NCI-H526 treated with DMSO at 0.1 percent for 48 hours (cell line): ENCODE measurements around the gene MKNK1.
"Not testable (repeated sequence)": the region's sequence is repeated elsewhere in the genome, so short reads cannot be mapped to it uniquely, and the experiment has no call there.

Experiments used
- DNase-seq: peaks from one replicate; lab custom pipeline; 2025; lab: John Stamatoyannopoulos, UW

The MKNK1 gene

GRCh38 chr1:46603858-46604549 lies at the start of gene MKNK1:
MKNK1 (minus strand) TSS chr1:46604268; CDS start chr1:46583327, 20,941 bp downstream.
- DNase-seq: peak; percentile 90

DNA sequence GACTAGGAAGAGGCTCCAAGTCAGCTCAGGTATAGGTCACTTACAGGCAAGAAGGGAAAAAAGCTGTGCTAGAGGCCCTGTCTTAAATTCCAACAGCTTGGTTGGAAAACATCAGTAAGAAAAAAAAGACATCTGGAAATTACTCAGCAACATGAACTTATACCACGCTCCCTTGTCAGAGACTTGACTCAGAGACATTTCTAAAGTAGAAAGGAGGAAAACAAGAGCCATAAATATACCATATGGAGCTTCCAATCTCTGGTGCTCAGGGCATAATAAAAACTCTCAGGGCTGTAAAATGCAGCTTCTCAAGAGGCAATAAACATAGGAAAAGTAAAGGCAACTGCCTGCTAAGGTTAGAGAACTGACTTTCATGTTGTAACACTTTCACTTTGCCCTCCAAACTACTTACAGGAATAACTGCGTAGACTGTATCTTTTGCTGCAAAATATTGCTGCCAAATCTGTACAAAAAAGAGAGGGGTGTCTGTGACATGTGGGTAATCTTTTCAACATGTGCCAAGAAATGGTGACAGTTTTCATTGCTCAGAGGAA lies 49.4 kb upstream of the MKNK1 start:
- no peak for DNase-seq

DNA sequence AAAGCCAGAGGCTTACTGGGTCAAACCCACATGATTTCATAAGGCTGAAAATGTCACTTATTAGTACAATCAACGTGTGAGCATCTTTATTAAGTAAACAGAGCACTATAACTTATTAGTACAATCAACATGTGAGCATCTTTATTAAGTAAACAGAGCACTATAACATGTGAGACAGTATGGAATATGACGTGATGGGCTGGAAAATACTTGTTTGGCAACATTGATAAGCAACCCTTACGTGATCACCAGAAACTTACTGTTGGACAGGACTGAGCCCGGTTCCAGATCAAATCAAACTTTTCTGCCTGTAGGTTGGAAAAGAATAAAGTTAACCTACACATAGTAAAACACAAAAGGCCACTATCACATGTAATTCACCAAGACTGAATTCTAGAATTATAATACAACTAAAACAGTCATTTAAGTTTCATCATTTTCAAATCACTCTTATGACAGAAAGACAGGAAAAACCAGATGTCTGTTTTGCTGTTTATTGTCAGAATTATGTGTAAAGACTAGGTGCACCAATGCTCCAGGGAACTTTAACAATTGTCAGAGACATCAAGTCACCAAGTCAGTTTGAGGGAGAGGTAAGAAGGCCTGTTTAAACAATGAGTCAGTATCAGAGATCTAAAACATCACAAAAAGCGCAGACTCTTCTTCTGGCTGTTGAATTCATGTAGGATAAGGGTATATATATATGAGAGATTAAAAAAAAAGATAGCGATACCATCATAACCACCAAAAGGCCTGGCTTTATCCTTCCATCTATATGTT lies 48.4 kb upstream of the MKNK1 start:
- no peak for DNase-seq

GRCh38 chr1:46651152-46651551 lies 47.1 kb upstream of the MKNK1 start:
- DNase-seq: not testable (repeated sequence)

- no peak for DNase-seq
These were observed 46.4 kb upstream of the MKNK1 start for GRCh38 chr1:46650491-46650890.

- no peak for DNase-seq
These were observed 45.7 kb upstream of the MKNK1 start for GRCh38 chr1:46649764-46650163.

DNA sequence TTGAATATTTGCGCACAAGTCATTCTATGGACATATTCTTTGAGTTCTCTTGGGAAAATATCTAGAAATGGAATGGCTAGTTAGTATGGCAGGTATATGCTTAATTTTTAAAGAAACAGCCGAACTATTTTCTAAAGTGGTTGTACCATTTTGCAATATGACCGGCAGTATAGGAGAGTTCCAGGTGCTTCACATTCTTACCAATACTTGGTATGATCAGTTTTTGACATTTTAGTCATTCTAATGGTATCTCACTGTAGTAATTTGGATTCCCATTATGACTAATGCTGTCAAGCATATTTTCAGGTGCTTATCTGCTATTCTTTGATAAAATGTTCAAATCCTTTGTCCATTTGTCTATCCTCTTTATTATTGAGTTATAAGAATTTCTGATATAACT lies 43.5 kb upstream of the MKNK1 start:
- DNase-seq: no peak

GRCh38 chr1:46646844-46647243 lies 42.8 kb upstream of the MKNK1 start:
- DNase-seq: no peak

DNA sequence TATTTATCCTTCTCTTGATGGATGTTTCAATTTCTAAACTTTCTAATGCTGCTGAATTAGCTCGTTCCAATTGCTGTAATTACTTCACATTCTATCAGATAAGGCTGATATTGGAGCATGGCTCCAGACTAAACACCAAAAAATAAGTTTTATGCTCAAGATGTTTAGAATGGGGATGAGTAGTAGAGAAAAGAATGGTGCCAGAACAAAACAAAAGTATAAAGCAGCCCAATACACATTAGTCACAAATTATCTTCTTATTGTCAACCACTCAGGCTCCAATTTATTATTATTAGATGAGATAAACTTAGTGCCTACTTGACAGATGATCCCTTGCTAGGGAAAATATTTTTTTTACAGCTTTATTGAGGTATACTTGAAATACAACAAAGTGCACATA lies 42.3 kb upstream of the MKNK1 start:
- no peak for DNase-seq

GRCh38 chr1:46645815-46646214 lies 41.7 kb upstream of the MKNK1 start:
- DNase-seq: no peak

DNA sequence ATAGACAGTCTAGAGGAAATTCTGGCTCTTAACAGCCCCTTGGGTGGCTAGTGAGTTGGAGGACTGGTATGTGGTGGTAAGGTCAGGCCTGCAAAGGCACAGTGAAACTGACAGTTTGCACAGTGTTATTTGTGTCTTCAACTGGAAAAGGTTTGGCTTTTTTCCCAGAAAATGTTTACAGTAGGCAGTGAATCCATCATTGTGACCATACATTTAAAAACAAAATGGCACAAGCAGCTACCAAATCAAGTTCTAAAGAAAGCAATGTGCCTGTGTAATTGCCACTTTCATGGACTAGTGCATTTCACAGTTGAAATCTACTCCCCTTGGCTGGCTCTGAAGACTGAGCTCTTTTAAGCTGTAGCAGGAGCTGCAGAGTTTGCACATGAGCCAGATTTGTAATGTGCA lies 39.3 kb upstream of the MKNK1 start:
- peak; percentile 4 for DNase-seq

- DNase-seq: no peak
These were observed 38.1 kb upstream of the MKNK1 start for GRCh38 chr1:46642115-46642680.

GRCh38 chr1:46639547-46639946 lies 35.5 kb upstream of the MKNK1 start:
- no peak for DNase-seq

DNA sequence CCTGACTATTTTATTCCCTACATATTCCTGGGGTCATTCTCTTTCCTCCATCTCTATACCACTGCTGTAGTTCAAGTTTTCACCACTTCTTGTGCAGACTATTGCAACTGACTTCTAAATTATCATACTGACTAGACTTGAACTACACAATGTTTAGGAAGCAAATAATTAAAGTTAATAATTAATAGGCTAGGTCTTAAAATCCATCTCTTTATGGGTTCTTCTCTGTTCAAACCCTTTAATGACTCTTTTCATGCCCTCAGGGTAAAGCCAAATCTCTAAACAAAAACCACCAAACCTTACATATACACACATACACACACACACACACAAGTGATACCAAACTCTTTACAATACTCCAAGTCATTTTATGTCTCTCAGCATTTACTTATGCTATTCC lies 34.9 kb upstream of the MKNK1 start:
- DNase-seq: peak; percentile 46

- DNase-seq: no peak
These were observed 33.5 kb upstream of the MKNK1 start for GRCh38 chr1:46637444-46638083.

DNA sequence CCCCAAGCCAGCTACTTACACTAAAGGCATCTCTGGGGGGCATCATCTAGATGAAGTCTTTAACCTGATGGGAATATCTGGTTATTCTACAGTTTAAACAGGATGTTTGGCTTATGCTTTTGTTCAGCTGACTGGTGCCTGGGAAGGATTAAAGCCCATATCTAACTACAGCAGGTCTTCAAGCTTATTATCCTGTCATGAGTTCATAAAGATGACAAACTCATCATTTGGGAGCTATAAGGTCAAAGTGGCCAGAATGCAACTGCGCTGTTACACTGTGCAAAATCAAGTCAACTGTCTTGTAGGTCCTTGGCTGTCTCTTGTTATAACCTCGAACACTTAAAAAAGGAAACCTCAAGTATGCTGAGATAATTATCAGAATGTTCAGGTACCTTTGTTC lies 31.1 kb upstream of the MKNK1 start:
- no peak for DNase-seq

GRCh38 chr1:46630719-46631118 lies 26.7 kb upstream of the MKNK1 start:
- DNase-seq: no peak

- DNase-seq: no peak
These were observed 19.9 kb upstream of the MKNK1 start for GRCh38 chr1:46623743-46624644.

GRCh38 chr1:46622344-46622743 lies 18.3 kb upstream of the MKNK1 start:
- DNase-seq: no peak

GRCh38 chr1:46621930-46622329 lies 17.9 kb upstream of the MKNK1 start:
- DNase-seq: no peak

GRCh38 chr1:46619656-46620258 lies 15.7 kb upstream of the MKNK1 start:
- DNase-seq: no peak
